HG03442 (cell line): Measurements from ENCODE around the gene MYADML2.

Experiments
- ATAC-seq: cut with Tn5 transposase; IDR thresholded peaks from one replicate; pipeline ENCODE4 v1.9.1; 2021; ENCODE audit warnings: mild to moderate bottlenecking, moderate library complexity; ENCODE audit not compliant: unreplicated experiment

Gene MYADML2

DNA sequence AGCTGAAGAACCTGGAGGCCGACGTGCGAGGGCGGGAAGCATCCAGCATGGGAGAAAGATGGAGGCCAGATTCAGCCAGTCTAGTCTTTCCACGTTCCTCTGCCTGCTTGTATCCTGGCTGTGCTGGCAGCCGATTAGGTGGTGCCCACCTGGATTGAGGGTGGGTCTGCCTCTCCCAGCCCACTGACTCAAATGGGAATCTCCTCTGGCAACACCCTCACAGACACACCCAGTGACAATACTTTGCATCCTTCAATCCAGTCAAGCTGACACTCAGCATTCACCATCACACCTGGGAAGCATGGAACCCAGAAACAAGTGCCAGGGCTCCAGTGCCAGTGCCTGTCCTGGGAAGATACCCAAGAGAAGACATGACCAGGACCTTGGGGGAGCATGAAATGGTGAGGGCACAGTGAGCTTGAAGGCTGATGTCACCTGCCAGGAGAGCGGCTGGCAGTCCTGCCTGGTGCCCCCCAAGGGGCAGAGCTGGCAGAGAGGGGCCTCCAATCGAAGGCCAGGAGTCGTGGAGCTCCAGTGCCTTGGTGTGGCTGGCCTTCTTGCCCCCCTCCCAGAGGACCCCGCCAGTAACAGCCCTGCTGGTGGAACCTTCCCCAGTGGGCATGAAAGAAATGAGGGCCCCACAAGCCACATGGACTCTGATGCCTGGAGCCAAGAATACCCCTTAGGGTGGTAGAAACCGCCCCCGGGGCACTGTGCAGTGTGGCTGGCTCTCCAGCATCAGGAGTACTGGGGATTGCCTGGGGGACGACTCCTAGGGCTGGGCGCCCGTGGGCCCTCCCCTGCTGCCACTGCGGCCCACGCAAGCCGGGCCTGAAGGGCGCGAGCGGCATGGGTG, 45.6 kb downstream of the MYADML2 start:
- no peak for ATAC-seq

DNA sequence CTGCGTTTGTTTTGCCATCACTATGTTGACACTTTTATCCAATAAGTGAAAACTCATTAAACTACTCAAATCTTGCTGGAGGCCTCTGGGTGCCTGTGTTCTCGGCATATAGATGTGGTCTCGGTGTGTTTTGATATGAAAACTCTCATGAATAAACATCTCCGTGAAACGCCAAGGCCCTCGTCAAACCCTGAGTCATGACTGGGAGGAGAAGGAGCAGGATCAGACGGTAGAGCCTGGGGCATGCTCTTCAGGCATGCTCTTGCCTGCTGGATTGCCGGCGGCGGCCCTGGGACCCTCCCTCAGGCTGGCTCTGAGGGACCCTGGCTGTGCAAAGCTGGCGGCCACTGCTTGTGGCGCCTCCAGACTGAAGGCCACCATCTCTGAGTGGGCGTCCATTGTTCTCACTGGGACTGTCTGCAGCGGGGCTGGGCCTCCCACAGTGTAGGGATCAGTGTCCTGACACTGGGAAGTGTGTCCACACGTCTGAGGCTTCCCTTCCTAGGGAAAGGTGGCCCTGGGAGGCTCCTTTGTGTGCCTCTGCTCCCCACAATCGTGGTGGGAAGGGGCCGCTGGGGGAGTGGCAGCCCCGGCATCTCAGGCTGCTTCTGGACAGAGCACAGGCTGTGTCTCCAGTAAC, 46.7 kb downstream of the MYADML2 start:
- ATAC-seq, result no peak

DNA sequence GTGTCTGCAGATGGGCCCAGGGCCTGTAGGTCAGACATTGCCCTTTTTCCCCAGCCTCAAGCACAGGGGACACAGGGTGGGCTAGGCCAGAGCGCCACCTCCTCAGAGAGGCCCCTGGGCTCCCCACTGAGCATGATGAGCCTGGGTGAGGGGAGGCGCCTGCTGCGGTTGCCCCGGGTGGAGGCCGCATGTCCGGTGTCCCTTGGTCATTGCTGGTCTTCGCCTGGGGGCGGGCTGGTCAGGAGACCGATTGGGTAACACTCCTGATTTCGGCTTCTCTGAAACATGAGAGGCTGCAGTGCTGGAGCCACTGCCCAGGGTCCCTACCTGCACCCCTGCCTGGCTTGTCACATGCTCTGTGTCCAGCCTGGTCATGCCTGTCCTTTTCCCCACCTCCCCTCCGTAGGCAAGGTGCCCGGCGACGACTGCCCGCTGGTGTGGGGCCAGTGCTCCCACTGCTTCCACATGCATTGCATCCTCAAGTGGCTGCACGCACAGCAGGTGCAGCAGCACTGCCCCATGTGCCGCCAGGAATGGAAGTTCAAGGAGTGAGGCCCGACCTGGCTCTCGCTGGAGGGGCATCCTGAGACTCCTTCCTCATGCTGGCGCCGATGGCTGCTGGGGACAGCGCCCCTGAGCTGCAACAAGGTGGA, 47.4 kb downstream of the MYADML2 start:
- no peak for ATAC-seq

DNA sequence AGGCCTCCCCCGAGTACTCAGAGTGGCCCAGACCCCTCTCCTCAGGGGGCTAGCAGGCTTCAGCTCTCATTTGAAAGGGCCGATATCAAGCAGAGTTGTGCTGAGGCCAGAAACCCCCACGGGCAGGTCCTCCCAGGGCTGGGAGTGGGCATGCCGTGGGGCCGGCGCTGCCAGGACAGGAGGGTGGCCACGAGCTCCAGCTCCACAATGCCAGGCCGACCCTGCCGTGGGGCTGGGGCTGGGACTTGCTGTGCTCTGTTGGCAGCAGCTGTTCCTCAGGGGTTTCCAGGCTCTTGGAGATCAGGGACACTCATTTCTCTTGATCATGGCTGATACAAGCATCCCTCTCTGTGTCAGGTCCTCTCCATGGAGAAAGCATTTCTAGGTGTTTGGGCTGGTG, 48.1 kb downstream of the MYADML2 start:
- no peak for ATAC-seq

DNA sequence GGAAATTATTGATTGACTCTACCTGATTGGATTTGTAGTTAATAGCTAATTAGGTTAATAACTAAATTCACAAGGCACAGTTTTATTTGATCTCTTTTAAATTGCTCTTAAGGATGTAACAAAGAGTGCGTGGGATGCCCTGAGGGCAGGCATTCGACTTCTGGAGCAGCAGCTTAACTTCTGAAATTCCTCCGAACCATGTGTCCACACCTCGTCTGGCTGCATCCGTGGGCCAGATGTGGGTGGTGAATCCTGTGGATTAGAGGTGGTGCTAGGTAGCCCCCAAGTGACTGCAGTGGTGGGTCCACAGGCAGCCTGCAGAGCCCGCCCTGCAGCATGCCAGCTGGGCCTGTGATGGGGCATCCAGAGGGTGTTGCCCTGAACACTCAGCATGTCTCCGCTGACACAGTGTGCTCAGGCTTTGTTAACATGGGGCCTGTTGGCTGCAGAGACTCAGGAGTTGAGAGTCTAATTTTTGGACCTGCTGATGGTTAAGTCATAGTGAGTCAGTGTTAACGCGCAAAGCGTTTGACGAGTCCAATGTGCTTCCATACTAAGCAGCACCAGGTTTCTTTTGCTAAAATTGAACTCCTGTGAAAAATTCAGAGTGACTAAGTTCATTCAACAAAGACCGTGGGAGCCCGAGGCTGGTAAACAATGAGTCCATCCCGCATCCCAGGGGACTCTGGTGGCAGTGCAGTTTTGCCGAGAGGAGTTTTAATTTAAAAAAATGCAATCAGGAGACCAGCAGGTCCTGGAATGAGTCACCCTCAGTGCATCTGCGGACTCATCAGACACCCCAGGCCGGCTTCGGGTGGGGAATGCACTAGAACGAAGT, 48.8 kb downstream of the MYADML2 start:
- ATAC-seq, result no peak

DNA sequence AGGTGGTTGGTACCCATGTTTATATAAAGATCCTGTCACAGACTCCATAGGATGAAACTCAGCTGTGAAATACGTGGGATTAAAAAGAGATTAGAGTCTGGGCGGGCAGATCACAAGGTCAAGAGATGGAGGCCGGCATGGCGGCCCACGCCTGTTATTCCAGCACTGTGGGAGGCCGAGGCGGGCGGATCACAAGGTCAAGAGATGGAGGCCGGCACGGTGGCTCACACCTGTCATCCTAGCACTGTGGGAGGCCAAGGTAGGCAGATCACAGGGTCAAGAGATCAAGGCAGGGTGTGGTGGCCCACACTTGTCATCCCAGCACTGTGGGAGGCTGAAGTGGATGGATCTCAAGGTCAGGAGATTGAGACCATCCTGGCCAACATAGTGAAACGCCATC, 51.6 kb downstream of the MYADML2 start:
- no peak for ATAC-seq

DNA sequence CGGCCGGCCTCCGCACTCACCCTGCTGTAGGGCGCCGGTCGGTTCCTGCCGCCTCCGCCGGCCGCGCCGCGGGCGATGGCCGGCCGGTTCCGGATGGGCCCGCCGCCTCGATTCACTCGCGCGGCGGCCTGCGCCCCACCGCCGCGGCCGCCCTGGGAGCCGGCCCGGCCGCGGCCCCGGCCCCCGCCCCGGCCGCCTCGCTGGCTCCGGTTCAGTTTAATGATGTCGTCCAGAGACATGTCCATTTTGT, 55.8 kb downstream of the MYADML2 start:
- ATAC-seq, result no peak

DNA sequence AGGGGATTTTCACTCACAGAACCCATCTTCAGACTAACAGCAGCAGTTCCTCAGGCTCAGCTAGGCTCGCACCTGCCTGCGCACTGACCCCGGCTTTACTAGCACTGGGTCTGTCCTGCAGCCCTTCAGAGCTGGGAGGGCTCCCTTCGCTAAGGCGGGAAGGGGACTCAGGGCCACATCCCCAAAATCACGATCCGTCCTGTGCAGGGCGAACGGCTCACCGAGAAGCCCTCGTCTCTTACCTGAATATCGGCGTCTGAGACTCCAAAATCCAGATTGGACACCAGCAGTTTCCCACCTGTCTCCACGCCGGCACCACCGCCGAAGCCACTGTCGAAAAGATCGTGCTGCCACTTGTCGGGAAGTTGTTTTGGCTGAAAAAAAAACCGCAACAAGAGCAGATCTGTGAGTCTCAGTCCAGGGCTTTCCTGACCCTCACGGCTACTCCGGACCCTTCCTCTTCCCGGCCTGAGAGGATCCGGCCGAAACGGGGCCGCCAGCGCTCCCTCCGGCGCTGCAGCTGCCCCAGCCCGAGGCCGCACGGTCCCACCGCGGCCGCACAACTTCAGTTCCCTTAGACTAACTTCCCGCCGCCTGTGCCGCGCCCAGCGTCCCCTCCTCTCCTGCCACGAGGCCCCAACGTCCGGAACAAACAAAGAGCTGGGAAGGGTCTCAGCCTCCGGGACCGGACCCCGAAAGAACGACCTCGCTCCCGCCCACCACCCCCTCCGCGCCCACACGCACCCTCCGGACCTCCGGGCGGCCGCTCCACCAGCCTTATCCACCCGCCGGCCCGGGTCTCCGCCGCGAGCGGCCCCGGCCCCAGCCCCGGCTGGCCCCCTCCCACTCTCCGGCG, 56.4 kb downstream of the MYADML2 start:
- ATAC-seq, result no peak
